ENCODE results near the gene RBM19.

DNA sequence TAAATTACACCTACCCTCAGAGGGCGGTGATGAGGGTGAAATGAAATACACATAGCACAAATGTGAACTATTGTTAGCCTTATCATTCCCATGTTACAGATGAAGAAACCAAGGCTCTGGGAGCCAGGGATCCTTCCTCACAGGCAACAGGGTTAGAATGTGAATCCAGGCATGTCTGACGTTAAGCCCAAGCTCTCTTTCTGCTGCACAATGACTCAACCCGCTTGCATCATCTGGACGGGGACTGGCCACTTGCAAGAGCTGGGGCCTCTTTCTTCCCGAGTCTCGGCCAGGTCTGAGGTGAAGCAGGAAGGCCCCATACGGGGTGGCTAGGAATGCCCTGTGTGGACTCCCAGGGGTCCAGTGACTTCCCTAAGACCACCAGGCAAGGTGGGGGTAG is 105.2 kb downstream of the RBM19 start:
- TF ChIP-seq, protein P1, sequence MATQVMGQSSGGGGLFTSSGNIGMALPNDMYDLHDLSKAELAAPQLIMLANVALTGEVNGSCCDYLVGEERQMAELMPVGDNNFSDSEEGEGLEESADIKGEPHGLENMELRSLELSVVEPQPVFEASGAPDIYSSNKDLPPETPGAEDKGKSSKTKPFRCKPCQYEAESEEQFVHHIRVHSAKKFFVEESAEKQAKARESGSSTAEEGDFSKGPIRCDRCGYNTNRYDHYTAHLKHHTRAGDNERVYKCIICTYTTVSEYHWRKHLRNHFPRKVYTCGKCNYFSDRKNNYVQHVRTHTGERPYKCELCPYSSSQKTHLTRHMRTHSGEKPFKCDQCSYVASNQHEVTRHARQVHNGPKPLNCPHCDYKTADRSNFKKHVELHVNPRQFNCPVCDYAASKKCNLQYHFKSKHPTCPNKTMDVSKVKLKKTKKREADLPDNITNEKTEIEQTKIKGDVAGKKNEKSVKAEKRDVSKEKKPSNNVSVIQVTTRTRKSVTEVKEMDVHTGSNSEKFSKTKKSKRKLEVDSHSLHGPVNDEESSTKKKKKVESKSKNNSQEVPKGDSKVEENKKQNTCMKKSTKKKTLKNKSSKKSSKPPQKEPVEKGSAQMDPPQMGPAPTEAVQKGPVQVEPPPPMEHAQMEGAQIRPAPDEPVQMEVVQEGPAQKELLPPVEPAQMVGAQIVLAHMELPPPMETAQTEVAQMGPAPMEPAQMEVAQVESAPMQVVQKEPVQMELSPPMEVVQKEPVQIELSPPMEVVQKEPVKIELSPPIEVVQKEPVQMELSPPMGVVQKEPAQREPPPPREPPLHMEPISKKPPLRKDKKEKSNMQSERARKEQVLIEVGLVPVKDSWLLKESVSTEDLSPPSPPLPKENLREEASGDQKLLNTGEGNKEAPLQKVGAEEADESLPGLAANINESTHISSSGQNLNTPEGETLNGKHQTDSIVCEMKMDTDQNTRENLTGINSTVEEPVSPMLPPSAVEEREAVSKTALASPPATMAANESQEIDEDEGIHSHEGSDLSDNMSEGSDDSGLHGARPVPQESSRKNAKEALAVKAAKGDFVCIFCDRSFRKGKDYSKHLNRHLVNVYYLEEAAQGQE (IDR thresholded peaks at IDR 0.05; ENCODE audit: insufficient read depth in 1 of 2, low read depth in 2 of 2, low read length in 2 of 2) = 0 out of 4 replicates have a peak, but pooled peaks of 1 of the 2 experiments have one; percentile 36
- no peak for TF ChIP-seq POLR2AphosphoS5 (IDR thresholded peaks at IDR 0.05; ENCODE audit: low read depth, low read length)
- TF ChIP-seq TAF1 (IDR thresholded peaks at IDR 0.05; ENCODE audit: borderline replicate concordance, insufficient read depth, low read length) = no peak
- TF ChIP-seq FOXP2 (optimal IDR thresholded peaks at IDR 0.05; ENCODE audit: borderline replicate concordance, extremely low read depth, extremely low read length, insufficient read depth) = no peak

All from PFSK-1 (cell line).